NCI-H1694 (cell line): ENCODE data around the gene FAU.

Experiments used
- DNase-seq: peaks from one replicate; lab custom pipeline; 2025; lab: John Stamatoyannopoulos, UW

The FAU gene

DNA sequence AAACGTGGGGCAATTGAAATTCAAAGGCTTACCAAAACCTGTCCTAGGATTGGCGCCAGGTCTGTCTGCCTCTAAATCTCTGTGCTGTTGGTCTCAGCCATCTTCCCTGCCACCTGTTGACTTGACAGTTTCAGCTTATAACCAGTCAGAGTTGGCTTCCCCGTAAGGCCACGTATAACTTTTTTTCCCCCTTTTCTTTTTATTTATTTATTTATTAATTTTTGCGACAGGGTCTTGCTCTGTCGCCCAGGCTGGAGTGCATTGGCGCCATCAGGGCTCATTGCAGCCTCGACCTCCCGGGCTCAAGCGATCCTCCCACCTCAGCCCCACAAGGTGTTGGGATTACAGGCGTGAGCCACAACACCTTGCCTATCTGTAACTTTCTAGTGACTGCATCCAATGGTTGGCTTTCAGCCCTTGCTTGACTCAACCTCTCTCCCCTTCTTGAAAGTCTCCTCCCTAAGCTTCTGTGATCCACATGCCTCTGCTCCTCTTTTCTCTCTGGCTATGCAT, 13.8 kb upstream of the FAU start:
- no peak for DNase-seq

DNA sequence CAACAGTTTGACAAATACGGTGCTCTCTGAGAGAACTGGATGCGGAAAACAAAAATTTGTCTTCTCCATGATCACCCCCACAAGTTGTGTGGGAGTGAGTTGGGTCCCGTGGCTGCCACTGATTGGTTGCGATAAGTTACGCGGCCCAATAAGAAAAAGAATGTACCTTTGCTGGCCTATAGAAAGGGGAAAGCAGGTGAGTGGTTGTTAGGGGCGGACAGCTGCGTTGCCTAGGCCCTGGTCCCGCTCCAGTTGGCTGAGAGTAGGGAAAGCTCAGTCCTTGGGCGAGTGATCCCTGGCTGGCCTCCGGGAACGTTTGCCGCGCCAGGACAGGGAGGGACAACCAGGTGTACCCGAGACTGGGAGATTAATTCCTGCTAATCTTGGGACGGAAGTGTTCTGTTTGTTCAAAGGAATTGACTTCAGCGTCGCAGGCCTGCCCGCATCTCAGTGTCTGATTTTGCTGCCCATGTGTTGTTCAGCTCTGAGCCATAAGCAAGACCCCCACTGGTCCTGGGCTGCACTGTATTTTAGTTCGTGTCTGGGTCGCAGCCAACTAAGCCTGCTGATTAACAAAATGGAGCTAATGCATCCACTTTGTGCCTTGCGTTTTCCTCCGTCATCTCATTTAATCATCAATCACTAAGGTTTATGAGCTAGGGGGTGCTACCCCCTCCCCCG, 13.2 kb upstream of the FAU start:
- DNase-seq = peak; percentile 90

DNA sequence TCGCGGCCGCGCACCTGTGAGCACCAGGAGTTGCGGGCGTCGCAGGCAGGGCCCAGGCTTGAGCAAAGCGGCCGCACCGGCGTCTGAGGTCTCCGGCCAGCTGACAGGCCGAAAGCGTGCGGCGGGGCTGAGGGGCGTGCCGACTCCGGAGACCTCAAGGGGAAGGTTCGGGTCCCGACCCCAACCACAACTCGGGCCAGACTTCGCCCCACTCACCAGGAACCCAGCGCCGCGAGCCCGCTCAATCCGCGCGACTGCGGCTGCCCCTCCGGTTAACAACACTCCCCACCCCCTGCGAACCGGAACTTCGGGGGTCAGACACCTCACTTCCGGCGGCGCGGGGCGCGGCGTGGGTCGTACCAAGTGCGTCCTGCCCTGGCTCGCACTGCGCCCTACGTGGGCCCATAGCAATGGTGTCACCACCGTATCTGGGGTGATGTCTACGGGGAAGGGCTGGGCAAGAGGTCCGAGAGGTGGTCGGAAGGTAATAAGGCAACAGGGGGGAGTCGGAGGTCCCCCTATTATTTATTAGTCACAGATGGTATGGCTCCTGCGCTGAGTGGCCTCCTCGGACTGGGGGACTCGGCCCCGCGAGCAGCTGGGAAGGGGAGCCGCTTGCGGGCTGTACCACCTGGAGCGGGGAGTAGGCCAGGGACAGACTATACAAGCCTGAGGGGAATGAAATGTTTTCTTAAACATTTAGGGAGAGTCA, 12.5 kb upstream of the FAU start, which contains the start of gene SYVN1:
Gene SYVN1, minus strand, starts transcription at position 280 of the 712 bp plus-strand sequence. CDS start 918 bp downstream, outside the sequence.
- DNase-seq = peak; percentile 58

- DNase-seq = no peak
Observed at GRCh38 chr11:65133724-65134123, 11.8 kb upstream of the FAU start.

DNA sequence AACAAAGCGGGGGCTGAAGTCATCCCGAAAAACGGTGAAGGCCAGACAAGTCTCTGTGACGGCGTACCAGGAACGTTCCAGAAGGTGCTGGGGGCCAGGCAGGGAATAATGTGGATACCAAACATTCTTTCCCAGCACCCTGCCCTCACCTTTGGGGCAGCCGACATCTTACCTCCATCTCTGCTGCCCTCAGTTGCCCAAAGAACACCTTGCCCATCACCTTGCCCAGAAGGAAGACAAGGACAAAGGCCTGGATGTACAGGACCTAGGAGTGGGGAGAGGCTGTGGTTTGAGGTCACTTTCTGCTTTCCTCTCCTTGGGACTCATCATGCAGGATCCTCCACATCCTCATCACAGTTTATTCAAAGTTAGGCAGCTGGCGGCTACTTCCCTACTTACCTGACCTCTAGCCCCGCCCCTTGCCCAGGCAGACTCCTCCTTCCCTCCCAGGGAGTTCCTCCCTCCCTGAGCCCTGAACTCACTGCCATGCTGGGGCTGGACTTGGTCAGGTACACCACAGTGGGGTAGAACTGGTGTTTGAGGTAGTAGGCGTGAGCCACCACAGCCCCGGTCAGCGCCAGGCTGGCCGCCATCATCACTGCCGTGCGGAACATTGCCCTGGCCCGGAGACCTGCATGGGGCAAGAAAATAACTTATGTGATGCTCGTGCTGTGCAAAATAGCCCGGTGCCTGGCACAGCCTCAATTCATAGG, 11.2 kb upstream of the FAU start:
- no peak for DNase-seq

- DNase-seq = no peak
Observed at GRCh38 chr11:65132238-65132987, 10.5 kb upstream of the FAU start.

DNA sequence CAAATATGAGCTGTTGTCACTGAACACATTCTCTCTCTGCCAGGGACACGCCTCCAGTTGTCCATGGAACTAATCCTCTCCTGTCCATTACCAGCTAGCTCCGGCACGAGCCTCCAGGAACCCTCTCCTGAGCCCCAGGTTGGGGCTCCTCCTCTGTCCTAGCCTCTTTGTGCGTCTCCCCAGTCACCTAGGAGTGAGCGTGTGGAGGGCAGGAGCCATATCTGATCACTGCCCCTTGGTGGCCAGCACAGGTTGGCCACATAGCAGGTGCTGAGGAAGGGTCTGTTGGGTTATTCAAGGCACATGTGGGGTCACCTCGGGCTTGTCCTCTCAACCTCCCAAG, 9.9 kb upstream of the FAU start:
- DNase-seq = no peak

DNA sequence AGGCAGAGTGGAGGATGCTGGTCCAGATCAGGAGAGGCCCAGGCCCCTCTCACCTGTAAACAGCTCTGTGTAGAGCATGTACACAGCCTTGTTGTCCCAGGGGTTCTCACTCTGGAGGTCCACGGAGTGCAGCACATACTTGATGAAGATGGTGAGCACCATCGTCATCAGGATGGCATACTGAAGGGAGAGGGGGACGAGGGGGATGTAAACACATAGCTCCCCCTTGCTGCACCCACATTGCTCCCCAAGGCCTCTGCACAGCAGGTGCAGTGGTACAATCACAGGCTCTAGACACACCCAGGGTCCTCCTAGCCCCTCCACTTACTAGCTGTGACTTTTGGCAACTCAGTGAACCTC, 9.5 kb upstream of the FAU start:
- DNase-seq = no peak

DNA sequence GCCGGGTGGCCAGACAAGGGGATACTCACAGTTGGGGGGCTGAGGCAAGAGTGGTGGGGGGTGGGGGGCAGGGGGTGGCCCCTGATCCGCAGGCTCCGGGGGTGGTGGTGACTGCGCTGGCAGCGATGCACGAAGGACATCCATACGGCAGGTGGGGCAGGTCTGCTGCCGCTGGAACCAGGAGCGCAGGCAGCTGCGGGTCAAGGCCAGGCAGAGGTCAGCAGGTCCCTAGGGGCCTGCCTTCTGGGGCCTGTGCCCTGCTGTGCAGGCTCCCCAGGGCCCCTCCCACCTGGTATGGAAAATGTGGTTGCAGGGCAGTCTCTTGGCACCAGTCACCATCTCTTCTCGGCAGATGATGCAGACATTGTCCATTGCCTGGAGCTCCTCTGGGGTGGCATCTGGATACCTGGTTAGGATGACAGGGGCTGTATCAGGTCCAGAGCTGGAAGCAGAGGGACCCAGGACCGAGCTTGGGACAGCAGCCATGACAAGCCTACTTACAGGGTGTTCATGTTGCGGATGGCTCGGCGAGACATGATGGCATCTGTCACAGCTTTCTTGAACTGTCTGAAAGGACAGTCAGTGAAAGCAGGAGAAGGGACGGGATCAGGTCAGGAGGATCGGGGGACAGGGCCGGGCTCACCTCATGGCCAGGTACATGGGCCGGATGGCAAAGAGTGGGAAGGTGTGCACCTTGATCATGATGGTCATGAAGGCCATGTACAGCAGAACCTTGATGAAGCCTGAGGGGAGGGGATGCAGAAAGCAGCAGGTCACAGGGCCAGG, 8.9 kb upstream of the FAU start:
- no peak for DNase-seq

DNA sequence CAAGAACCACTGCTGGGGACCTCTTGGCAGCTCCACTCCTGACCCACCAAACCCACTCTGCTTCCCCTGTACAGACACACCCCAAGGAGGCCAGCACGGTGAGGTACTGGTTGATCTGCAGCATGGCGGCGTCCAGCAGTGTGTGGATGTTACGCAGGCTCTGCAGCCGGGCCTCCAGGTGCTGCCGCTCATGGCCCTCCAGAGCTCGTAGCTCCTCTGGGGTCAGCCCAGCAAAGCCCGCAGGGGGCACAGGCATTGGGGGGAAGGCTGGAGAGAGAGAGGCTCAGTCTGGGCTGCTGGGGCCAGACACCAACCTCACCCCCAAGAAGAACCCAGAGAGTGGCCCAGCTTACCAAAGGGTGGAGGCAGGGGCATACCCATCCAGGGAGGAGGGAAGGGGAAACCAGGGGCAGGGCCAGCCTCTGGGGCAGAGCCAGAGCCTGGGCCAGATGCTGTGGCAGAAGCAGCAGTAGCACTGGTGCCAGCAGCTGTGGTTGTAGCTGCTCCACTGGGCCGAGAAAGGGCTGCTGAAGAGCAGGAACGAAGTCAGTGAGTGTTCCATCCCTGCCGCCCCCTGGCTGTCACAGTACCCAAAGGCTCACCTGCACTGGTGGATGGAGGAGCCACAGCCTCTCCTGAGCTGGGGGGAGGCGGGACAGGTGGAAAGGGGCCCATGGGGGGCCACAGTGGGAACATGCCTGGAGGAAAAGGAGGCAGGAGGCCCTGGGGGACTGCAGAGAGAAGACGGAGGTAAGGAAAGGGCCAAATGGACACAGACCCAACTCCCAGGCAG, 7.9 kb upstream of the FAU start:
- no peak for DNase-seq

GRCh38 chr11:65128182-65129145, 6.5 kb upstream of the FAU start:
- DNase-seq = no peak

- DNase-seq = no peak
Observed at GRCh38 chr11:65127473-65128181, 5.7 kb upstream of the FAU start.

DNA sequence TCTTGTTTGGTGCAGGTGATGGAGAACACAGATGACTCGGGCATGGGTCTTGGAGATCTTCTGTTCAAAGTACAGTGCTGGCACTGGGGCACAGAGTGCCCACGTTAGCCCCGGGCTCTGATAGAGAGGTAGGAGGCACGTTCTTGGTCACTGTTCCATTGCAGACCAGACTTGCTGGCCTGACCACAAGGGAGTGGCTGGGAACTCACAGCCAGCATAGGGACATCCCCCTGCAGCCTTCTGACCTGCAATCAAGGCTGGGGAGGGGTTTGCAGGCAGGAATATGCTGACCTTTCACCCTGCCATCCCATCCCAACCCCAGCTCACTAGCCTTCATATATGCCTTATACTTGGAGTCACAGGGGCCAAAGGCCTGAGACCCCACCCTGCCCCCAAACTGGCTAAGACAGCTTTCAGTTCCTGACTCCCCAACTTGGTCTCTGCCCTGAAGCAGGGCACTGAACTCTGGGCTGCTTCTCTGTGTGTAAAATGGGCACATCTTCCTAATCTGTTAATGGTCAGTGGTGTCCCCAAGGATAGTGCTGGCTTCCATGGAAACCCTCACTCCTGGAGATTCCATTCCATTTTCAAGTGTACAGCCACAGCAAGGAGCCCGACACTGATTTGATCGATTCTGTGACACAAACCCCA, 4.8 kb upstream of the FAU start:
- no peak for DNase-seq

GRCh38 chr11:65125197-65126056, 3.5 kb upstream of the FAU start:
- DNase-seq = no peak

DNA sequence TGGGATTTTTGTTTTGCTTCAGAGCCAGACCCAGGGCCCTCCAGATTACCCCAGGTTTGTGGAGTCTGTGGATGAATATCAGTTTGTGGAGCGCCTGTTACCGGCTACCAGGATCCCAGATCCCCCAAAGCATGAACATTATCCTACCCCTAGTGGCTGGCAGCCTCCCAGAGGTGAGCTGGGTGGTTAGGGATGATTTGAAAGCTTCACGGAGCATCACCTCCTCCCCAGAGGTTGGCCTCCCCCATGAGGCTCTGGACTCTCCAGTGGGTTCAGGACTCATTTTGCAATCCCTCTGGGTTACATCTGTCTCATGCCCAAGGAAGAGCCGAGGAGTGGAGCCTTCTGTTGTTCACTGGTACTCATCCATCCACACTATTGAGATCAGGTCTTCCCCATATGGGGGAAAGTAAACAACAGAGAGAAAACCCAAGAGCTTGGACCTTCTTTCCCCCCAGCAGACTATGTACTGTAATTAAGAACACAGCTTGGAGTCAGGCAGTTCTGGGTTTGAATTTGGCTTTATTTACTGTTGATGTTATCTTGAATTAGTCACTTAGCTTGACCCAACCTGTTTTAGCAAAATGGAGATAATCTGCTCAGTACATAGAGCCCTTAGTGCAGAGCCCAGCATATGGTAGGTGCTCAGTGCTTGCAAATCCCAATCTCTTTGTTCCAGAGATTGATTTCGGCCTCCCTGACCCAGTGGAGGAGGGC, 2.7 kb upstream of the FAU start:
- no peak for DNase-seq

DNA sequence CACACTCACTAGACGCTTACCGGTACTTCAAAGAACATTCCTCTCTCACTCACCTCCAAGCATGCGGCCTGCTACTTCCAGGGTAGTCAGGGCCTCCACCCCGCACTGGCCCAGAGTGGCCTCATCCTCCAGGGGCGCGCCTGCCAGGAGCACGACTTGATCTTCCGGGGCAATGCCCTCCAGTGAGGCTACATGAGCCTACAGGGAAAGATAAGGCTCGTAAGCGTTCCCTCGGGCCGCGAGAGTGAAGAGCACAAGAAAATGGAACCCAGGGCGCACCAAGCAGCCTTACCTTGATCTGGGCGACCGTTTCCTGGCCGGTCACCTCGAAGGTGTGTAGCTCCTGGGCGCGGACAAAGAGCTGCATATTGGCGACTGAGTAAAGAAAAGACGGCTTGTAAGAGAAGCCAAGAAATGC, 478 bp downstream of the FAU start:
- no peak for DNase-seq

DNA sequence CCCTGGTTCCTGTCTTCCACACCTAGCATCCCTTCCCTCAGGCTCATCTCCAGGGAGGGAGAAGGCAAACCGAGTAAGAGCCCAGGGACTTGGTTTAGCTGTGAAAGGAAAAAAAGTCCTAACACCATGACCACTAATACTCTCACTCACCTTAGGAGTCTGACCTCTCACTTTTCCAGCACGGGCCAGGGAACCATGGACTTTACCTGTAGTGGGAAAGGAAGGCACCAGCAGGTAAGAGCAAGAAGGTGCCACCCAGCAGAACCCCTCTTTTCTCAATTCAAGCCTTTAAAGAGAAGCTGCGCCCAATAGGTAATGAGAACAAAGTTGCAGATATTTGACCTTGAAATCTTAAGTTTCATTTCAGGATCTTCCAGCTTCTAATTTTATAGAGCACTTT, 1.1 kb downstream of the FAU start:
- DNase-seq = no peak
